ENCODE results near the gene SEMA3F. TPM values are rescaled to one million over a fixed set of nuclear protein-coding genes. Genes with fewer than 3 reads are reported as not detected.

SEMA3F gene
- total RNA-seq, 1 donor from 2014 or later = 10.2 TPM

- H3K27me3 ChIP-seq (ENCODE audit: low read depth) = no peaks in the 10 kb centered on the region
- no peak for DNase-seq
- no peaks in the 10 kb centered on the region for H3K36me3 ChIP-seq
- peaks cover 3% of the 10 kb centered on the region for H3K4me1 ChIP-seq
- H3K27ac ChIP-seq (replicated peaks) = no peak overlapping the region
- no peak overlapping the region for H3K4me3 ChIP-seq
- no peak for TF ChIP-seq CTCF (IDR thresholded peaks at IDR 0.05; ENCODE audit: borderline replicate concordance)
- H3K9me3 ChIP-seq (replicated peaks) = no peaks in the 10 kb centered on the region
- intact Hi-C loops (cut with micrococcal nuclease) = no loop called here
These were observed 56.8 kb downstream of the SEMA3F start for GRCh38 chr3:50211930-50212329.

DNA sequence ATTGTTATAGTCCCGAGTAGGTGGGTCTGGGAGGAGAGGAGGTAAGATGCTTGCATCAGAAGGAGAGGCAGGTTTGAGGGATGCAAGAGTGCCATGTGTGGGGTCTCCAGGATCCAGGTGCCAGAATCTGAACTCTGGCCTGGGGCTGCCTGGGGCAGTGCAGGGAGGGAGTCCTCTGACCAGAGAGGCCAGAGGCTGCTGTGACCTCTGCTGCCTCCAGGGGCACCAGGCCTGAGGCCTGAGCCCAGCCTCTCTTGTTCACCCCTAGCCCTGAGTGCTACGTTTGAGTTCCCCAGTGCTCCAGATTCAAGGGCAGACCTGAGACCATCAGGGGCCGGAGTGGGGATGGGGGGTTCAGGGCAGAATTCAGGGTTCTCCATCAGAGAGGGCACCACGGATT, 57.4 kb downstream of the SEMA3F start:
- H3K4me1 ChIP-seq = no peaks in the 10 kb centered on the region
- intact Hi-C loops (cut with micrococcal nuclease) = no loop called here
- no peaks in the 10 kb centered on the region for H3K27me3 ChIP-seq (ENCODE audit: low read depth)
- no peak for DNase-seq
- H3K9me3 ChIP-seq (replicated peaks) = no peaks in the 10 kb centered on the region
- TF ChIP-seq CTCF (IDR thresholded peaks at IDR 0.05; ENCODE audit: borderline replicate concordance) = no peak
- no peak overlapping the region for H3K27ac ChIP-seq (replicated peaks)
- H3K36me3 ChIP-seq = no peaks in the 10 kb centered on the region
- H3K4me3 ChIP-seq = no peak overlapping the region

GRCh38 chr3:50212971-50213370, 57.8 kb downstream of the SEMA3F start:
- H3K4me3 ChIP-seq = no peak overlapping the region

DNA sequence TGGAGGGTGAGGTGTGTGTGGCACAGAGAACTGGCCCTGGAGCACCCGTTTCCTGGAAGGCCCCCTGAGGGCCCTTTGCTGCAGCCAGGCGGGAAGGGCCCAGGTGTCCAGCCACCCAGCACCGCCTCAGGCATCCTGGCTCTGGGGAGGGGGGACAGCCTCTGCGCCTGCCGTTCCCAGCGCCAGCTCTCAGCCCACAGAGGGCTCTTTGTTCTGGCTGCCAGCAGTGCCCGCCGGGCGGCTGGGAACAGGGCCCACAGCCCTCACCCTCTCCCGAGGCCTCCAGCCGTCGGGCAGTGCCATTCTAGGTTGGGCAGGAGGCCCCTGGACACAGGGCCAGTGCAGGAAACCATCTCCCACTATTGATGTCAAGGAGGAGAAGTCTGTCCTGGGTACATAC, 58.2 kb downstream of the SEMA3F start:
- H3K4me3 ChIP-seq = no peak overlapping the region
- TF ChIP-seq CTCF (IDR thresholded peaks at IDR 0.05; ENCODE audit: borderline replicate concordance) = no peak
- no peak overlapping the region for H3K27ac ChIP-seq (replicated peaks)
- no peaks in the 10 kb centered on the region for H3K36me3 ChIP-seq
- no peak for DNase-seq
- no peaks in the 10 kb centered on the region for H3K9me3 ChIP-seq (replicated peaks)
- H3K4me1 ChIP-seq = no peaks in the 10 kb centered on the region
- H3K27me3 ChIP-seq (ENCODE audit: low read depth) = no peaks in the 10 kb centered on the region
- intact Hi-C loops (cut with micrococcal nuclease) = no loop called here

More at GRCh38 chr3:50212971-50213370, 57.8 kb downstream of the SEMA3F start:
- DNase-seq = no peak
- TF ChIP-seq CTCF (IDR thresholded peaks at IDR 0.05; ENCODE audit: borderline replicate concordance) = no peak
- no peaks in the 10 kb centered on the region for H3K27me3 ChIP-seq (ENCODE audit: low read depth)
- intact Hi-C loops (cut with micrococcal nuclease) = no loop called here
- no peaks in the 10 kb centered on the region for H3K36me3 ChIP-seq
- H3K9me3 ChIP-seq (replicated peaks) = no peaks in the 10 kb centered on the region
- H3K4me1 ChIP-seq = no peaks in the 10 kb centered on the region
- H3K27ac ChIP-seq (replicated peaks) = no peak overlapping the region

DNA sequence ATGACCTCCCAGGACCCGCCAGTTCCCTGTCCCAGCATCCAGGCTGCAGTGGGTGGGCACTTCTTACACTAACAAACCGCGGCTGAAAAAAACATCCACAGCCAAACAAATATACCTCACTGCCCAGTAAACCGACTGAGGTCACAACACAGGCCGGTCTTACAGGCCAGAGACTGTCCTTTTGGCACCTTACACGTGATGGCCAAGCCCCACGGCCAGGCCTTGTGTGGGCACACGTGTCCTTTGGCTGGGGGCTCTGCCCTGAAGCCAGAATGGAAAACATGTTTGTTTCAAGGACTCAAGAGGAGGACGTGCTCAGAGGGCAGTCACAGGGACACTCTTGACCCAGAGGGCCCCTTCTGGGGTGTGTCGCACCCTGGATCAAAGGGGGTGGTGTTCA, 59.7 kb downstream of the SEMA3F start:
- Histone ChIP-seq H3K36me3 (no peaks in the 10 kb centered on the region), H3K4me1 (no peaks in the 10 kb centered on the region), H3K9me3 (replicated peaks) (no peaks in the 10 kb centered on the region), H3K27ac (replicated peaks) (no peak overlapping the region), H3K4me3 (no peak overlapping the region), H3K27me3 (ENCODE audit: low read depth) (no peaks in the 10 kb centered on the region)
- intact Hi-C loops (cut with micrococcal nuclease) = no loop called here
- TF ChIP-seq CTCF (IDR thresholded peaks at IDR 0.05; ENCODE audit: borderline replicate concordance) = no peak
- DNase-seq = no peak

GRCh38 chr3:50215529-50215928, 60.4 kb downstream of the SEMA3F start:
- intact Hi-C loops (cut with micrococcal nuclease) = no loop called here
- TF ChIP-seq CTCF (IDR thresholded peaks at IDR 0.05; ENCODE audit: borderline replicate concordance) = no peak
- no peak for DNase-seq
- Histone ChIP-seq H3K4me3 (no peak overlapping the region), H3K27me3 (ENCODE audit: low read depth) (no peaks in the 10 kb centered on the region), H3K36me3 (no peaks in the 10 kb centered on the region), H3K9me3 (replicated peaks) (no peaks in the 10 kb centered on the region), H3K4me1 (peaks cover 6% of the 10 kb centered on the region), H3K27ac (replicated peaks) (no peak overlapping the region)

Measured in left ventricle myocardium inferior (tissue), 1 donor.